ENCODE results near the gene KCNQ1. TPM values are rescaled to one million over a fixed set of nuclear protein-coding genes. Genes with fewer than 3 reads are reported as not detected.

Gene KCNQ1
- total and polyA plus RNA-seq, 7 experiments from 2014 or later = 14.7 to 46.4 (median 36.9) TPM

DNA sequence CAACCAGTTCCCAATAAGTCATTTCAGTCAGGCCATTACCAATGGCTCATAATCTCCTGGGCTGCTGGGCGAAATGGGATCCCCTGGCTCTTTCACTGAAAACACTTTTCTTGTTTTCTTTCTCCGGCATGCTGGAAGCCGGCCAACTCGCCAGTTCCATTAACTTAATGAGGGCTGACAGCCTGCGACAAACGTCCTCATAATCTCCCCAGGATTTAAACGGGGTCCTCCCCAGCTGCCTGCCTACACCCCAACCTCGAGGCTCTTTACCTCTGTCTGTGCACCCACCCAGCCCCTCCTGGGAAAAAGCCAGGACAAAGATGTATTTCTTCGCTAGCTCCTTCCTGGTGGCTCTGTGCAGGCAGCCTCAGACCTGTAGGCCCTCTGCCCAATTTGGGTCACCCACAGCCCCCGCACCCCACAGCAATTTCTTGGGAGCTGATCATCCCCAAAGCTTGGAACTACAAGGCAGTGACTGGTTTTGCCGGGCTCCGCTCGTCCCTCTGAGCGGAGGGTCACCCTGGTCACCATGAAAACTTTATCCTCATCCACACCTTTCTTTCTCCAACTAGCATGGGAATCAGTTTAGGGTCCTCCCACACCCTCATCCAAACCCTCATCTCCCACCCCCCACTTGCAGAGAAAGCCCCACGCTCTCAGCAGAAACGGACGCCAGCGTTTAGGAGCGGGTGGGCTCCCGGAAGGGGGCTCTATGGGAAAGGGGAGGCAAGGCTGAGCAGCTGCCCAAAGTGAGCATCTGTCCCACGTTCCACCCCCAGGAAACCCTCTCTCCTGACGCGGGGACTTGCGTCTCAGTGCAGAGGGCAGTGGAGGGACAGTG, 306.1 kb downstream of the KCNQ1 start:
- DNase-seq = no peak
- H3K27me3 Mint-ChIP-seq = no peaks in the 10 kb centered on the region
- intact Hi-C loops (cut with micrococcal nuclease) = no loop called here
- no peak overlapping the region for H3K27ac ChIP-seq (ENCODE audit: low read depth, low read length)
- peaks cover 0 to 65% (median 34%) of the 10 kb centered on the region in 5 donors for H3K36me3 Mint-ChIP-seq
- H3K27ac Mint-ChIP-seq = no peak overlapping the region
- H3K9me3 ChIP-seq (ENCODE audit: control insufficient read depth in 2 of 3, low read length in 3 of 3) = no peaks in the 10 kb centered on the region
- peaks cover 0 to 6% (median 0%) of the 10 kb centered on the region in 7 donors for H3K4me1 Mint-ChIP-seq
- no peak overlapping the region for H3K4me3 ChIP-seq (ENCODE audit: low read length)
- peaks cover 0 to 29% (median 5%) of the 10 kb centered on the region in 11 donors for H3K9me3 Mint-ChIP-seq
- ATAC-seq = no peak
- POLR2A ChIA-PET = no interaction called here
- no peak overlapping the region for H3K4me3 Mint-ChIP-seq
- no peaks in the 10 kb centered on the region for H3K4me1 ChIP-seq (ENCODE audit: control insufficient read depth in 2 of 2, insufficient read depth in 2 of 2, low read length in 2 of 2)
- CTCF ChIA-PET = no interaction called here
- H3K27me3 ChIP-seq (ENCODE audit: control insufficient read depth in 2 of 2, insufficient read depth in 2 of 2, low read length in 2 of 2) = no peaks in the 10 kb centered on the region
- H3K36me3 ChIP-seq (ENCODE audit: control insufficient read depth in 2 of 3, insufficient read depth in 3 of 3, low read length in 3 of 3) = peaks cover 0 to 21% (median 0%) of the 10 kb centered on the region in 3 experiments

DNA sequence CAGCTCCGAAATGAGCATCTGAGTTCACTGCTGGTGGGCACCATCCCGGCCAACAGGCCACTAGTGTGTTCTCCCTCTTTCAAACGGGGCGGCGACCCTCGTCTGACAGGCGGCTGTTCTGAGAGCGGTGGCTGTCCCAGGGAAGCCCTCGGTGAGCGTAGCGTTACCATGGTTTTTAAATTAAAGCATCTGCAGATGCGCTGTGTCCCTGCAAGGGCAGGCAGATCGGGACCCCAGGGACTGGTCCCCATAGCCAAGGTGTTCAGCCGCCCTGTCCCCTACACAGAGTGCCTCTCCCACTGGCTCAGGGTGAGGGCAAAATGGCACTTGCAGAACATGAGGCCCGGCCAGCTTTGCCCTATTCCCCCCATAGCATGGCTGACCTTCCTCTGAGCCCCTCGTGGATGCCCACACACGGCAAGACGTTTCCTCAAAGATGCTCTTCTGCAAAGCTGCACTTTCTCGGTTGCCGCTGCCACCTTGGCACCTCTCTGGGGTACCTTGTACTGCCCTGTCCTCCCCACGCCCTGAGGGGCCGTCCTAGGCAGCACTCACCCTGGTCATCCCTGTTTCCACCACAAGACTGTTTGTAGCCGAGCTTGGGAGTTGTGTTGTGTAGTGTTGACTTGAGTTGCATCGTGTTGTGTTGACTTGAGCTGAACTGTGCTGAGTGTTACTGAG, 306.9 kb downstream of the KCNQ1 start:
- Histone ChIP-seq H3K27ac (ENCODE audit: low read depth, low read length) (no peak overlapping the region), H3K4me1 (ENCODE audit: control insufficient read depth in 2 of 2, insufficient read depth in 2 of 2, low read length in 2 of 2) (no peaks in the 10 kb centered on the region), H3K9me3 (ENCODE audit: control insufficient read depth in 2 of 3, low read length in 3 of 3) (no peaks in the 10 kb centered on the region), H3K27me3 (ENCODE audit: control insufficient read depth in 2 of 2, insufficient read depth in 2 of 2, low read length in 2 of 2) (no peaks in the 10 kb centered on the region), H3K4me3 (ENCODE audit: low read length) (no peak overlapping the region), H3K36me3 (ENCODE audit: control insufficient read depth in 2 of 3, insufficient read depth in 3 of 3, low read length in 3 of 3) (peaks cover 0 to 17% (median 0%) of the 10 kb centered on the region in 3 experiments)
- ChIA-PET POLR2A (no interaction called here), CTCF (no interaction called here)
- Mint-ChIP-seq H3K36me3 (peaks cover 0 to 62% (median 34%) of the 10 kb centered on the region in 5 donors), H3K9me3 (peaks cover 0 to 29% (median 5%) of the 10 kb centered on the region in 11 donors), H3K27me3 (no peaks in the 10 kb centered on the region), H3K27ac (no peak overlapping the region), H3K4me3 (no peak overlapping the region), H3K4me1 (peaks cover 0 to 4% (median 0%) of the 10 kb centered on the region in 7 donors)
- no peak for ATAC-seq
- intact Hi-C loops (cut with micrococcal nuclease) = no loop called here
- DNase-seq = no peak

GRCh38 chr11:2752204-2752770, 307.5 kb downstream of the KCNQ1 start:
- Mint-ChIP-seq H3K4me3 (no peak overlapping the region), H3K27me3 (no peaks in the 10 kb centered on the region), H3K36me3 (peaks cover 0 to 61% (median 34%) of the 10 kb centered on the region in 5 donors), H3K9me3 (peaks cover 0 to 33% (median 5%) of the 10 kb centered on the region in 11 donors), H3K4me1 (peaks cover 0 to 4% (median 0%) of the 10 kb centered on the region in 7 donors), H3K27ac (no peak overlapping the region)
- Histone ChIP-seq H3K36me3 (ENCODE audit: control insufficient read depth in 2 of 3, insufficient read depth in 3 of 3, low read length in 3 of 3) (peaks cover 0 to 16% (median 0%) of the 10 kb centered on the region in 3 experiments), H3K27ac (ENCODE audit: low read depth, low read length) (no peak overlapping the region), H3K27me3 (ENCODE audit: control insufficient read depth in 2 of 2, insufficient read depth in 2 of 2, low read length in 2 of 2) (no peaks in the 10 kb centered on the region), H3K4me3 (ENCODE audit: low read length) (no peak overlapping the region), H3K4me1 (ENCODE audit: control insufficient read depth in 2 of 2, insufficient read depth in 2 of 2, low read length in 2 of 2) (no peaks in the 10 kb centered on the region), H3K9me3 (ENCODE audit: control insufficient read depth in 2 of 3, low read length in 3 of 3) (no peaks in the 10 kb centered on the region)
- POLR2A ChIA-PET = no interaction called here
- ATAC-seq (no peak), DNase-seq (no peak)
- CTCF ChIA-PET = no interaction called here
- intact Hi-C loops (cut with micrococcal nuclease) = no loop called here

DNA sequence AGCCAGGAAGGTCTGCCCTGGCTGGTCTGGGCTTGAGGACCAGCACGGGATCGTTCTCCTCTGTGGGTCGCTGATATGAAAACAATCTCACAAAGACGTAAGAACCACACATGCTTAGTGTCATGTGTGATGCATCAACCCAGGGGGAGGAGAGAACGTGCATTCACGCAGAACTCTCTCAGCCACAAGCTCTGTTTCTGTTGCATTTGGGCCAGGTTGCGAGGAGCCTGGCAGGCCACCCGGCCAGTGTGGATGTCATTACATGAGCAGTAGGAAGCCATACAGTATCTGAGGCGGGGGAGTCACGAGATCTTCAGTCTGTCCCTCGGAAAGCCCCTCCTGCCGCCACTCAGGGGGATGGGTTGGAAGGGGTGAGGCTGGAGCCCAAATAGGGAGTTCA, 308.1 kb downstream of the KCNQ1 start:
- Mint-ChIP-seq H3K27me3 (no peaks in the 10 kb centered on the region), H3K9me3 (peaks cover 0 to 33% (median 5%) of the 10 kb centered on the region in 11 donors), H3K27ac (no peak overlapping the region), H3K4me3 (no peak overlapping the region), H3K4me1 (peaks cover 0 to 2% (median 0%) of the 10 kb centered on the region in 7 donors), H3K36me3 (peaks cover 0 to 60% (median 38%) of the 10 kb centered on the region in 5 donors)
- H3K9me3 ChIP-seq (ENCODE audit: control insufficient read depth in 2 of 3, low read length in 3 of 3) = no peaks in the 10 kb centered on the region
- intact Hi-C loops (cut with micrococcal nuclease) = no loop called here
- ChIA-PET POLR2A (no interaction called here), CTCF (no interaction called here)
- H3K4me3 ChIP-seq (ENCODE audit: low read length) = no peak overlapping the region
- H3K36me3 ChIP-seq (ENCODE audit: control insufficient read depth in 2 of 3, insufficient read depth in 3 of 3, low read length in 3 of 3) = peaks cover 0 to 16% (median 0%) of the 10 kb centered on the region in 3 experiments
- no peak overlapping the region for H3K27ac ChIP-seq (ENCODE audit: low read depth, low read length)
- H3K27me3 ChIP-seq (ENCODE audit: control insufficient read depth in 2 of 2, insufficient read depth in 2 of 2, low read length in 2 of 2) = no peaks in the 10 kb centered on the region
- DNase-seq (no peak), ATAC-seq (no peak)
- no peaks in the 10 kb centered on the region for H3K4me1 ChIP-seq (ENCODE audit: control insufficient read depth in 2 of 2, insufficient read depth in 2 of 2, low read length in 2 of 2)

DNA sequence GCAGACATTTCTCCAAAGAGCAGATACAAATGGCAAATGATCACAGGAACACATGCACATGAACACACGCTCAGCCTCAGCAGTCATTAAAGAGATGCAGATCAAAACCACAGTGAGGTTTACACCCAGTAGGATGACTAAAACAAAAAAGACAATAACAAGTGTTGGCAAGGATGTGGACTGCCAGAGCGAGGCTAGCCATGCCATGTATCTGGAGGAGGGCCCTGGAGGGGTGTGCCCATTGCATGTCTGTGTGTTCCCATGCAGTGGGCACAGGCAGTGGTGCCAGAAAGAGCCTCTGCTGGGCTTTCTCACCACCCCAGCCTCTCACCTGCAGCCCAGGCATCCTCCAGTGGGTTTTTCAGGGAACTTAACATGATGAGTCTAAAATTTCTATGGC, 309.2 kb downstream of the KCNQ1 start:
- ChIA-PET CTCF (no interaction called here), POLR2A (no interaction called here)
- Histone ChIP-seq H3K36me3 (ENCODE audit: control insufficient read depth in 2 of 3, insufficient read depth in 3 of 3, low read length in 3 of 3) (peaks cover 0 to 16% (median 3%) of the 10 kb centered on the region in 3 experiments), H3K4me1 (ENCODE audit: control insufficient read depth in 2 of 2, insufficient read depth in 2 of 2, low read length in 2 of 2) (no peaks in the 10 kb centered on the region), H3K27ac (ENCODE audit: low read depth, low read length) (no peak overlapping the region), H3K9me3 (ENCODE audit: control insufficient read depth in 2 of 3, low read length in 3 of 3) (no peaks in the 10 kb centered on the region), H3K27me3 (ENCODE audit: control insufficient read depth in 2 of 2, insufficient read depth in 2 of 2, low read length in 2 of 2) (no peaks in the 10 kb centered on the region), H3K4me3 (ENCODE audit: low read length) (no peak overlapping the region)
- ATAC-seq (no peak), DNase-seq (no peak)
- no peak overlapping the region for H3K4me3 Mint-ChIP-seq
- peaks cover 0 to 33% (median 5%) of the 10 kb centered on the region in 11 donors for H3K9me3 Mint-ChIP-seq
- no peaks in the 10 kb centered on the region for H3K27me3 Mint-ChIP-seq
- peaks cover 0 to 2% (median 0%) of the 10 kb centered on the region in 7 donors for H3K4me1 Mint-ChIP-seq
- H3K36me3 Mint-ChIP-seq = peaks cover 0 to 65% (median 41%) of the 10 kb centered on the region in 5 donors
- H3K27ac Mint-ChIP-seq = peak overlapping the region in 1 of 9 donors; percentile 23
- intact Hi-C loops (cut with micrococcal nuclease) = no loop called here

- no peak for DNase-seq
- POLR2A ChIA-PET = no interaction called here
- Mint-ChIP-seq H3K4me1 (peaks cover 0 to 2% (median 0%) of the 10 kb centered on the region in 7 donors), H3K9me3 (peaks cover 0 to 33% (median 5%) of the 10 kb centered on the region in 11 donors), H3K27me3 (no peaks in the 10 kb centered on the region), H3K27ac (no peak overlapping the region), H3K4me3 (no peak overlapping the region), H3K36me3 (peaks cover 0 to 67% (median 41%) of the 10 kb centered on the region in 5 donors)
- intact Hi-C loops (cut with micrococcal nuclease) = no loop called here
- Histone ChIP-seq H3K27me3 (ENCODE audit: control insufficient read depth in 2 of 2, insufficient read depth in 2 of 2, low read length in 2 of 2) (no peaks in the 10 kb centered on the region), H3K4me3 (ENCODE audit: low read length) (no peak overlapping the region), H3K27ac (ENCODE audit: low read depth, low read length) (no peak overlapping the region), H3K36me3 (ENCODE audit: control insufficient read depth in 2 of 3, insufficient read depth in 3 of 3, low read length in 3 of 3) (peaks cover 0 to 16% (median 3%) of the 10 kb centered on the region in 3 experiments), H3K4me1 (ENCODE audit: control insufficient read depth in 2 of 2, insufficient read depth in 2 of 2, low read length in 2 of 2) (no peaks in the 10 kb centered on the region), H3K9me3 (ENCODE audit: control insufficient read depth in 2 of 3, low read length in 3 of 3) (no peaks in the 10 kb centered on the region)
- CTCF ChIA-PET = no interaction called here
- no peak for ATAC-seq
Measured at GRCh38 chr11:2755071-2755470, 310.3 kb downstream of the KCNQ1 start.

Measured in naive thymus-derived CD4-positive, alpha-beta T cell (primary cell).